Activated gamma-delta T cell treated with Interleukin-2 at 50 U/mL for 16 hours (primary cell): ENCODE measurements around the gene GCSAM.

ENCODE experiments used
- DNase-seq: peaks from one replicate; pipeline ENCODE4 v3.0.0-alpha.2; 2020

GCSAM gene, protein sequence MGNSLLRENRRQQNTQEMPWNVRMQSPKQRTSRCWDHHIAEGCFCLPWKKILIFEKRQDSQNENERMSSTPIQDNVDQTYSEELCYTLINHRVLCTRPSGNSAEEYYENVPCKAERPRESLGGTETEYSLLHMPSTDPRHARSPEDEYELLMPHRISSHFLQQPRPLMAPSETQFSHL

GRCh38 chr3:112132975-112133448, at the start of gene GCSAM:
TSS of gene GCSAM (minus strand) at chr3:112133248. CDS start at chr3:112133120, 128 bp downstream.
- peak; percentile 52 for DNase-seq

DNA sequence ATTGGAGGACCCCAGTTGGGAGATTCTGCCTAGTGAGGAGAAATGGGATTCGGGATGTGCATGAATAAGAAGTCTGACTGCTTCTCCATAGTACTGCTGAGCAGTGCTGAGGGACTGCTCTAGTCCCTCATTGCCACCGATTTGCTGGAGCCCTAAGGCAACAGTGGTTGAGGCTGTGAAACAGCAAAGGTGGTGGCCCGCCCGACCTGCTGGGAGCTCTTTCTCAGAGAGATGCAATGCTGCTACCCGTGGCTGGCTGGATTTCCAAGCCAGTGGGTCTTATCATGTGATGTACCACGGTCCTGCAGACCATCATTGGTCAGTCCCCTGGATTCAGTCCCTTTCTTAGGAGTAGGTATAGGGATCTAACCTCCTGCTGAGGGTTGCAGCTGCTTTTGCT, 42.6 kb upstream of the GCSAM start:
- DNase-seq: no peak

DNA sequence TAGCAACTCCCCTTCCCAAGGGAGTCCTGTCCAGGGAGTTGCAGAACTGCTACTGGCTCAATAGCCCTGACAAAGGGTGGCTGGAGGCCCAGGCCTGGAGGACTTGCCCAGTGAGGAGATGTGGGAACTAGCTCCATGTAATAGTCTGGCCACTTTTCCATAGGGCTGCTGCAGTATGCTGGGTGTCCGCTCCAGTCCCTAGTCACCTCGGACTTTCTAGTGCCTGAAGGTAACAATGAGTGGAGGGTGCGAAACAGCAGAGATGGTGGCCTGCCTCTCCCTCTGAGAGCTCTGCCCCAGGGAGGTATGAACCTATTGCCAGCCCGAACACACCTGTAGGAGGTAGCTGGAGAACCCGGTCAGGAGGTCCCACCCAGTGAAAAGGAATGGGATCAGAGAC, 42.0 kb upstream of the GCSAM start:
- DNase-seq: no peak

DNA sequence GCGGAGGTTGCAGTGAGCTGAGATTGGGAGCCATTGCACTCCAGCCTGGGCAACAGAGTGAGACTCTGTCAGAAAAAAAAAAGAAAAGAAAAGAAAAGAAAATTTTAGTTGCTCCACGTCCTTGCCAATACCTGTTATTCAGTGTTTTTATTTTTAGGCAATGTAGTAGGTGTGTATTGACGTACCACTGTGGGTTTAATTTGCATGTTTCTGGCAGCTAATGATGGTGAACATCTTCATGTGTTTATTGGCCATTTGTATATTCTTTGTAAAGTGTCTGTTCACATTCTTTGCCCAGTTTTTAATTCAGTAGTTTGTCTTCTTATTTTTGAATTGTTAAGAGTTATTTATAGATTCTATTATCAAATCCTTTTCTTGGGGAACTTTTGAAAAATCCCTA, 38.1 kb upstream of the GCSAM start:
- no peak for DNase-seq

DNA sequence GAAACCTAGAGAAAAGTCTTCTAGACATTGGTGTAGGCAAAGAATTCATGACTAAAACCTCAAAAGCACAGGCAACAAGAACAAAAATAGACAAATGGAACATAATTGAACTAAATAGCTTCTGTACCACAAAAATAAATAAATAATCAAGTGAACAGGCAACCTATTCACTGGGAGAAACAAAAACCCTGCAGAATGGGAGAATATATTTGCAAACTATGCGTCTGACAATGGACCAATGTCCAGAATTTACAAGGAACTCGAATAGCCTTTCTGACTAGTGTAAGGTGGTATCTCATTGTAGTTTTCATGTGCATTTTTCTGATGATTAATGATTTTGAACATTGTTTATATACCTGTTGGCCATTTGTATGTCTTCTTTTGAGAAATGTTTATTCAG, 37.0 kb upstream of the GCSAM start:
- DNase-seq: no peak

DNA sequence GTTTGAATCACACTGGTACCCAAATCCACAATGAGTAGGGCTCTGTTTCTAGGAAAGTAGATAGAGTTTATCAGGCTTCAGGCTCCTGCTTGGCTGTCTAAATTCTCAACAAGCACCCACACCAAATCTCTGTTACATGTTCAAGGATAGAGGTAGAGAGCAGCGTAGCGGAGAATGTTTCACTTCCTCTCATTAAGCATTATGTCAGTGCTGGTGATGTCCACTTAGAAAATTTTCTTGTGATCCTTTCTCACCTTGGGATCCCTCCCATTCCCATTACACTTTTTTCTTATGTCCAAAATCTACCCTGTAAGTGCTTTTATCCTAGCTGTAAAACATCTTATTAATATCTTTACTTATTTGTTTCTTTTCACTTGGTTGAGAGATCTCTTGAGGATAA, 34.7 kb upstream of the GCSAM start:
- DNase-seq: no peak

DNA sequence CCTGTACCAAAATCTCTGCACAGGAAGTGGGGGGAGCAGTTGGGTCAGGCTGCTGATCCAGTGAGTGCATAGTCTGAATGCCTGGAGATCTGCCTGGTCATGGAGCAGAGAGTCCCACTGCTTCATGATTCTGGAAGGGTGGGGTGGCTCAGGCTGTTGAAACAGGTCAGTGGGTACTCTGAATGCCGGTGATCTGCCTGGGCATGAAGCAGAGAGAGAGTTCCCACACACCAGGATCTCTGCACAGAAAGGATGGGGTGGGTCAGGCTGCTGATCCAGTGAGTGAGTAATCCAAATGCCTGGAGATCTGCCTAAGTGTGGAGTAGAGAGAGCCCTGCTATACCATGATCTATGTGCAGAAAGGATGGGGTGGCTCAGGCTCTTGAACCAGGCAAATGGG, 16.1 kb upstream of the GCSAM start:
- DNase-seq: no peak

GRCh38 chr3:112143689-112144088, 10.6 kb upstream of the GCSAM start:
- DNase-seq: no peak

DNA sequence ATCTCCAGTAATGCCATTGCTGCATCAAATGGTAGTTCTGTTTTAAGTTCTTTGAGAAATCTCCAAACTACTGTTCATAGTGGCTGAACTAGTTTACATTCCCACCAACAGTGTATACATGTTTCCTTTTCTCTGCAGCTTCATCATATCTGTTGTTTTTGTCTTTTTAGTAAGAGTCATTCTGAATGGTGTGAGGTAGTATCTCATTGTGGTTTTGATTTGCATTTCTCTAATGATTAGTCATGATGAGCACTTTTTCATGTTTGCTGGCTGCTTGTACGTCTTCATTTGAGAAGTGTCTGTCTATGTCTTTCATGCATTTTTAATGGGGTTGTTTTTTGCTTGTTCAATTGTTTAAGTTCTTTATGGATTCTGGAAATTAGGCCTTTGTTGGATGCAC, 10.2 kb upstream of the GCSAM start:
- DNase-seq: no peak

GRCh38 chr3:112141293-112141692, 8.2 kb upstream of the GCSAM start:
- no peak for DNase-seq

GRCh38 chr3:112140584-112140983, 7.5 kb upstream of the GCSAM start:
- DNase-seq: no peak

GRCh38 chr3:112138219-112138969, 5.3 kb upstream of the GCSAM start:
- no peak for DNase-seq

- no peak for DNase-seq
Observed at GRCh38 chr3:112137781-112138180, 4.7 kb upstream of the GCSAM start.

DNA sequence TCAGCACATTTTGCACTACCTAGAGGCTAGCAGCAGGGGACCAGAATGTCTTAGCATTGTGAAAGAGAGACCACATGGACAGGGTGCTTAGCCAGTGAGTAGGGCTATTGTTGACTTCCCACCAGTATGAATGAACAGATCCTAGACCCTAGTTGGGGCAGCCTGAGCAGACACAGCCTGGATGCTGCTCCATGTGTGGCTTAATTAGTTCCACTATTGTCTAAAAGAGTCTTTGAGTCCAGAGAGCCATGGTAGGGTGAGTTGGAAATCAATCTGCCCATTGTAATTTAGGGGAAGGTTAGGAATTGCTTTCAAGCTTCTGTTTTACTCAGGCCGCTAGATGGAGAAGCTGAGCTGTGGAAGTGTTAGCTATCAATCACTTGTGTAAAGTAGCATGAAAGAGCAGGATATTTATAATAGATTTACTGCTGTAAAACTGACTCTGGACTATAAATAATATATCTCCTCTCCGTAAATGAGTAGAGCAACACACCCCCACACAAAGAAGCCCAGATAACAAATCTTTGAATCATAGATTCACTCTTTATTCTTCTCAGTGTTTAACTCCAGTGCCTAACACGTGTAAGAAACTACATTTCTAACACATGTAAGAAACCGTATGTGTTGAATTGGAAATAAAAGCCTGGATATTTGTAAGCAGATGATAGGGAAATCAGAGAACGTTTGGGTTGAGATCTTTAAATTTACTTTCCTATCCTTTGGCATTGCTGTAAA, 4.1 kb upstream of the GCSAM start:
- peak; percentile 27 for DNase-seq

GRCh38 chr3:112136046-112136445, 3.0 kb upstream of the GCSAM start:
- no peak for DNase-seq

GRCh38 chr3:112134335-112135124, 1.5 kb upstream of the GCSAM start:
- no peak for DNase-seq

GRCh38 chr3:112133626-112134334, 732 bp upstream of the GCSAM start:
- DNase-seq: no peak

DNA sequence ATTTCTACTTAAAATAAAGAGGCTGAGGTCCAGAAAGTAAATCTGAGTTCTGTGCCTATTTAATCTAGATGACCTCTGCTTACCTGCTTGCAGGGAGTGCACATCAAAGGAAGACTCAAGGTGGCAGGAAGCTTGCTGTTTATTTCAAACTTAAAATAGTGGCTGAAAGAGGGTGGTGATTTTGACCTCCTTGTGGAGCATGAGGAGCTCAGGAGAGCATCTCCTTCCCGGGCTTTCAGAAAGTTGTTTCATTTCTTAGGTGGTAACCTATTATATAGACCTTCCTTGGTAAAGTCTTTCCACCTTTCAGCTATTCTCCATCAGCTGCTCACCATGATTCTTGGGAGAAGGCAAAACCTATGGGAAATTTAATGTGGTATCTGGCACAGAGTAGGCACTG, 494 bp downstream of the GCSAM start:
- DNase-seq: no peak

GRCh38 chr3:112132088-112132487, 960 bp downstream of the GCSAM start:
- no peak for DNase-seq

DNA sequence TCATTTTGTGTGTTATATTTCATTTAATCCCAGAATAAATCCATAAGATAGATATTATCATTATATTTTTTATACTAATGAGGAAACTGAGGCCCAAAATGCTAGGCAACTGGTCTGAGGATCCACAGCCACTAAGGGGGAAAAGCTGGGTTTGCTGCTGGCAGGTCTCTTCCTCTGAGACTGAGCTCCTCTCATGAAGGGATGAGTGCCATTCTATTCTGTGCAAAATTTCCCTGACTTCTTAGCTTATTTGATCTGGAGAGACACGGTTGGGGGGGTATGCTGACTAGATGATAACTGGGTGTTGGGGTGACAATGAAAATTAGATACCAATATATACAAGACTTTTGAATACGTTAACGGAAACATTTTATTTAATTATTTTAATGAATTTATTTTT, 1.9 kb downstream of the GCSAM start:
- no peak for DNase-seq

DNA sequence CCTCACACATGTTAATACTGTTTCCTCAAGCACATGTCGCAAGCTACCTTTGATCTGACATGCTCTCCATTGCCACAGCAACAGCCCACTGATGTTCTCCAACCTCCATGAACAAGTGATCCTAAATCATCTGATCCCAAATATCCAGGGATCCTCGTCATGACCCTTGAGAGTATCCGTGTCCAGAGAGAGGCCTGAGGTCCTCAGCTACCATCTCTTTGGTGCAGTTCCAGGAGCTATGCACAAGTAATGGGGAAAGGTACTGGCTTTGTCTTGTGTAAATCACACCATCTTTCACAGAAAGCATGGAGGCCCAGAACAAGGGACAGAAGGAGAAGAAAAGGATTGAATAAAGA, 2.4 kb downstream of the GCSAM start:
- DNase-seq: no peak

GRCh38 chr3:112129925-112130637, 3.0 kb downstream of the GCSAM start:
- DNase-seq: no peak
